Left cardiac atrium (tissue), 4 donors: ENCODE results near the gene CYSLTR2. TPM values are rescaled to one million over a fixed set of nuclear protein-coding genes. Genes with fewer than 3 reads are reported as not detected.

Source experiments
- ATAC-seq, 2 donors: fragments of 200-7000 bp; cut with Tn5 transposase; one replicate each; pipeline ENCODE4 v1.9.1; 2020; ENCODE audit warnings: mild to moderate bottlenecking in 2 of 2, moderate library complexity in 2 of 2
- DNase-seq: peaks from one replicate; pipeline ENCODE4 v3.0.0-alpha.2; 2020
- intact Hi-C, 2 donors: fragments of 100-400 bp; cut with DNase I; formaldehyde crosslinking; loops; one replicate each; pipeline versions ENCODE4 v1.14.1 to v1.15.1; 2022 to 2023
- long read RNA-seq: library from polyadenylated mRNA; unstranded; transcript quantifications from one replicate; pipeline ENCODE4 v2.0.0, GENCODE V29; 2021
- total RNA-seq, 2 donors: library from RNA; stranded (reverse); fragmentation: NEBNext Ultra II Directional; extraction: Animal tissue kit (Norgen Biotek cat#: 25700); gene quantifications; one replicate each; pipeline ENCODE4 v1.2.1, GENCODE V29; 2021
- donor health status: DM: no; HTN: yes; CAD: no.
- donor health status: DM: no; HTN: yes; CAD: no; lungs with severe emphysema.
- donor health status: DM: yes; HTN: yes; CAD: no.
- donor health status: Dilated cardiomyopathy.

Gene CYSLTR2
- total RNA-seq: 1 to 10 TPM; 6.1 to 7.0 TPM
- long read RNA-seq, partial matches to known transcripts: 0 of 2 reads
- long read RNA-seq, other reads (novel, unspliced or antisense): 2 of 2 reads

- peak; percentile 76 to 78 for ATAC-seq
- intact Hi-C loops: no loop called here
Measured at GRCh38 chr13:48653472-48653939, at the start of gene CYSLTR2. Gene CYSLTR2 (plus strand): TSS chr13:48653929. CDS start chr13:48706818, 52,889 bp downstream.

GRCh38 chr13:48615049-48615448 is 38.7 kb upstream of the CYSLTR2 start:
- DNase-seq: no peak
- ATAC-seq: no peak
- intact Hi-C loops: no loop called here

More at GRCh38 chr13:48653472-48653939, at the start of gene CYSLTR2:
- no peak for DNase-seq

- intact Hi-C loops: no loop called here
- ATAC-seq: no peak
- no peak for DNase-seq
Measured at GRCh38 chr13:48618937-48619336, 34.8 kb upstream of the CYSLTR2 start.

GRCh38 chr13:48621056-48621455 is 32.7 kb upstream of the CYSLTR2 start:
- no peak for ATAC-seq
- no peak for DNase-seq
- intact Hi-C loops: no loop called here

- no peak for DNase-seq
- ATAC-seq: no peak
- intact Hi-C loops: no loop called here
Measured at GRCh38 chr13:48624016-48624415, 29.7 kb upstream of the CYSLTR2 start.

GRCh38 chr13:48624858-48625257 is 28.9 kb upstream of the CYSLTR2 start:
- ATAC-seq: peak; percentile 28 to 58
- intact Hi-C loops: no loop called here
- DNase-seq: no peak

- DNase-seq (no peak), ATAC-seq (peak; percentile 48 to 60)
- intact Hi-C loops: no loop called here
Measured at GRCh38 chr13:48625413-48626076, 28.2 kb upstream of the CYSLTR2 start.

- DNase-seq (peak; percentile 26), ATAC-seq (peak; percentile 57 to 73)
- intact Hi-C loops: no loop called here
Measured at GRCh38 chr13:48626077-48626449, 27.7 kb upstream of the CYSLTR2 start.

- intact Hi-C loops: no loop called here
- peak in 1 of 2 donors; percentile 30 for ATAC-seq
Measured at GRCh38 chr13:48626726-48627451, 26.8 kb upstream of the CYSLTR2 start.

GRCh38 chr13:48629277-48629676 is 24.5 kb upstream of the CYSLTR2 start:
- DNase-seq (no peak), ATAC-seq (no peak)
- intact Hi-C loops: no loop called here

More at GRCh38 chr13:48626726-48627451, 26.8 kb upstream of the CYSLTR2 start:
- no peak for DNase-seq

GRCh38 chr13:48630291-48630690 is 23.4 kb upstream of the CYSLTR2 start:
- intact Hi-C loops: no loop called here
- ATAC-seq (no peak), DNase-seq (no peak)

GRCh38 chr13:48630773-48631172 is 23.0 kb upstream of the CYSLTR2 start:
- no peak for DNase-seq
- peak in 1 of 2 donors; percentile 50 for ATAC-seq
- intact Hi-C loops: no loop called here

GRCh38 chr13:48631441-48631840 is 22.3 kb upstream of the CYSLTR2 start:
- DNase-seq: no peak
- intact Hi-C loops: no loop called here
- ATAC-seq: peak in 1 of 2 donors; percentile 24

- DNase-seq (no peak), ATAC-seq (no peak)
- intact Hi-C loops: no loop called here
Measured at GRCh38 chr13:48633700-48634099, 20.0 kb upstream of the CYSLTR2 start.

GRCh38 chr13:48634636-48635035 is 19.1 kb upstream of the CYSLTR2 start:
- ATAC-seq (no peak), DNase-seq (no peak)
- intact Hi-C loops: no loop called here

- intact Hi-C loops: no loop called here
- no peak for ATAC-seq
- no peak for DNase-seq
Measured at GRCh38 chr13:48635478-48635877, 18.3 kb upstream of the CYSLTR2 start.

GRCh38 chr13:48636550-48636949 is 17.2 kb upstream of the CYSLTR2 start:
- no peak for DNase-seq
- no peak for ATAC-seq
- intact Hi-C loops: no loop called here

- ATAC-seq (peak in 1 of 2 donors; percentile 50), DNase-seq (no peak)
- intact Hi-C loops: no loop called here
Measured at GRCh38 chr13:48637601-48638000, 16.1 kb upstream of the CYSLTR2 start.

- DNase-seq (no peak), ATAC-seq (no peak)
- intact Hi-C loops: no loop called here
Measured at GRCh38 chr13:48640767-48641166, 13.0 kb upstream of the CYSLTR2 start.

- ATAC-seq (no peak), DNase-seq (no peak)
- intact Hi-C loops: no loop called here
Measured at GRCh38 chr13:48641404-48641803, 12.3 kb upstream of the CYSLTR2 start.
